ENCODE results near the gene LRRC4C.

Gene LRRC4C

DNA sequence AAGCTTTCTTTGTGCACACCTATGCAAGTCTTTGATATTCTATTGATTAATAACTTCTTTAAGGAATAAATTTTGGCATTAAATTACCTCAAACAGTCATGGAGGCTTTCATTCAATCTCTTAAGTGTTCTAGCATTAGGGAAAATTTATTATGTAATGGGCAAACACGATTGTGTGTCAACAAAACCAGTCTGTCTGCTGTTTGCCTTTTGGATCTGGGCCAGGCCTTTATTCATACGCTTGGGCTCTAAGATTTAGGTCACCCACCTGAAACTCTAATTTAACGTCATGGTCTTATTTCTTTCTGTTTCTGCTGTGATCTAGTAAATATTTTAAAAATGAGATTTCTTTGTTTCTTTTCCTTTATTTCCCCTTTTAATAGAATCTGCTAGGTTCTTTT, 1270.6 kb downstream of the LRRC4C start:
- TF ChIP-seq, protein P1, sequence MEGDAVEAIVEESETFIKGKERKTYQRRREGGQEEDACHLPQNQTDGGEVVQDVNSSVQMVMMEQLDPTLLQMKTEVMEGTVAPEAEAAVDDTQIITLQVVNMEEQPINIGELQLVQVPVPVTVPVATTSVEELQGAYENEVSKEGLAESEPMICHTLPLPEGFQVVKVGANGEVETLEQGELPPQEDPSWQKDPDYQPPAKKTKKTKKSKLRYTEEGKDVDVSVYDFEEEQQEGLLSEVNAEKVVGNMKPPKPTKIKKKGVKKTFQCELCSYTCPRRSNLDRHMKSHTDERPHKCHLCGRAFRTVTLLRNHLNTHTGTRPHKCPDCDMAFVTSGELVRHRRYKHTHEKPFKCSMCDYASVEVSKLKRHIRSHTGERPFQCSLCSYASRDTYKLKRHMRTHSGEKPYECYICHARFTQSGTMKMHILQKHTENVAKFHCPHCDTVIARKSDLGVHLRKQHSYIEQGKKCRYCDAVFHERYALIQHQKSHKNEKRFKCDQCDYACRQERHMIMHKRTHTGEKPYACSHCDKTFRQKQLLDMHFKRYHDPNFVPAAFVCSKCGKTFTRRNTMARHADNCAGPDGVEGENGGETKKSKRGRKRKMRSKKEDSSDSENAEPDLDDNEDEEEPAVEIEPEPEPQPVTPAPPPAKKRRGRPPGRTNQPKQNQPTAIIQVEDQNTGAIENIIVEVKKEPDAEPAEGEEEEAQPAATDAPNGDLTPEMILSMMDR (IDR thresholded peaks at IDR 0.05; ENCODE audit: insufficient read depth, missing control alignments): no peak
- FAIRE-seq (no peak), DNase-seq (ENCODE audit: insufficient read length, low spot score) (no peak)

DNA sequence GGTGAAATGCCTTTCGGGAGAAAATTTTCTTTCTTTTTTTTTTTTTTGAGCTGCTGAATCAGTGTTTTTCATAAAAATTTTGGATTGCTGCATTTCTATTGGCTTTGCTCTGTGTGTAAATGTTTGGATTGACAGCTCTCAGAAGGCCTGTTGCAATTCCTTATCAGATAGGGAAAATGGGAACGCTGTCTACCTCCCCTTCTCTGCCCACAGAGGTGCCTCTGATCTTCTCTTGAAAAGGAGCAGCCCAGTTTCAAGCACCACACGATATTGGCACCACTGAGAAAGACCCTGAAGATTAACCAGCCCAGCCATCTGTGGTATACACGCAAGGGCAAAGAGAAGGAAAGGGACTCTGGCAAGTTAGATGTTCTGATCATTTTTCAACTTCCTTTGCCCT, 1272.2 kb downstream of the LRRC4C start:
- TF ChIP-seq, protein P1 (IDR thresholded peaks at IDR 0.05; ENCODE audit: insufficient read depth, missing control alignments): no peak
- no peak for FAIRE-seq
- DNase-seq (ENCODE audit: insufficient read length, low spot score): no peak

DNA sequence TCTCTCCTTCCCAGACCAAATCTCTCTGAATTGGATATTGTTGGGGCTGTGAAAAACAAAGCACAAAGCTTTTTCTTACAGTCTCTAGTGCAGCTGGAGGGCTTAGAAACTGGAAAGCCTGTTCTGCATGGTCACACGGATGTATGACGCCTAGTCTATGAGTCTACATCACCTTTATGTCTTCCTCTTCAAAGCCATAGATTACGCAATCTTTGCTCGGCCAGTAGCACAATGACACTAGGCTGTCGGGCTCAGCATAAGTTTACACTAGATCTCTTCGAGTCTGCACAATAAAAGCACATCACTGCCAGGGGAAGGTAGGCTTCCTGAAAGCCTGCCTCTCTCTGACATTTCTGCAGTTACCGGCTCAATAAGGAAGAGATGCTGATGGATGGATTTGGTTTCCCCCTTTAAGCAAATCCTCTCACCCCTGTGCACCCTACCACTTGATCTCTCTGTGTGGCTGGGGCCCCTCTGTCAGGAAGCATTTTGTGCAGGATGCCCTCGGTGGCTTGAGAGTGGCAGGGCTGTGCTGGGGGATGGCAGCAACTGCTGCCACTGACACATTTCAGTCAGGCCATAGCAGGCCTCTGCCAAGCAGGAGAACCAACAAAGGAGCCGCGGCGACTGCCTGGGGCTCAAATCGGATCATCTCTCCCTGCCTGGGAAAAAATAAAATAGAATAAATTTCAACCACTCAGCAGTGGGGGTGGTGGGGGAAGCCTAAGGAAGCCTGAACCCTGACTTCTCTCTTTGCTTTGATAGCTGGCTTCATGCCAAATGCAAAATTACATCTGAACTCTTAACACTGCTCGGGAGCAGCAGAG, 1272.8 kb downstream of the LRRC4C start:
- no peak for FAIRE-seq
- DNase-seq (ENCODE audit: insufficient read length, low spot score): no peak
- TF ChIP-seq, protein P1 (IDR thresholded peaks at IDR 0.05; ENCODE audit: insufficient read depth, missing control alignments): no peak

DNA sequence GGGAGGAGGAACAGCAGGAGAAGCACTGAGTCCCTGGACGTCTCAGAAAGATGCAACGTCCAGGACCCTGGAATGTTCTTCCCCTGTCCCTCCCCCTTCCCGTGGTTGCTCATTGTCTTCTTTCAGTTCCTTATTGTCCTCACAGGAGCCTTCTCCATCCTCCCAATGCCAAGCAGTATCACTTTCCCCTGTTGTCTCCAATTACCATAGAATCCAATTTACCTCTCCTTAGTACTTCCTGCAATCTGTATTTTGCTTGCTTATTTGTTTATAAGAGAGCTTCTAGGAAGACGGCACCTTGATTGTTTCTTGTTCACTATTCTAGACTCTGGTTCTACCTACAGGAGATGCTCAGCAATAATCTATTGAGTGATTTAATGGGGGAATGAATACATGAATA, 1273.7 kb downstream of the LRRC4C start:
- DNase-seq (ENCODE audit: insufficient read length, low spot score) (no peak), FAIRE-seq (no peak)

DNA sequence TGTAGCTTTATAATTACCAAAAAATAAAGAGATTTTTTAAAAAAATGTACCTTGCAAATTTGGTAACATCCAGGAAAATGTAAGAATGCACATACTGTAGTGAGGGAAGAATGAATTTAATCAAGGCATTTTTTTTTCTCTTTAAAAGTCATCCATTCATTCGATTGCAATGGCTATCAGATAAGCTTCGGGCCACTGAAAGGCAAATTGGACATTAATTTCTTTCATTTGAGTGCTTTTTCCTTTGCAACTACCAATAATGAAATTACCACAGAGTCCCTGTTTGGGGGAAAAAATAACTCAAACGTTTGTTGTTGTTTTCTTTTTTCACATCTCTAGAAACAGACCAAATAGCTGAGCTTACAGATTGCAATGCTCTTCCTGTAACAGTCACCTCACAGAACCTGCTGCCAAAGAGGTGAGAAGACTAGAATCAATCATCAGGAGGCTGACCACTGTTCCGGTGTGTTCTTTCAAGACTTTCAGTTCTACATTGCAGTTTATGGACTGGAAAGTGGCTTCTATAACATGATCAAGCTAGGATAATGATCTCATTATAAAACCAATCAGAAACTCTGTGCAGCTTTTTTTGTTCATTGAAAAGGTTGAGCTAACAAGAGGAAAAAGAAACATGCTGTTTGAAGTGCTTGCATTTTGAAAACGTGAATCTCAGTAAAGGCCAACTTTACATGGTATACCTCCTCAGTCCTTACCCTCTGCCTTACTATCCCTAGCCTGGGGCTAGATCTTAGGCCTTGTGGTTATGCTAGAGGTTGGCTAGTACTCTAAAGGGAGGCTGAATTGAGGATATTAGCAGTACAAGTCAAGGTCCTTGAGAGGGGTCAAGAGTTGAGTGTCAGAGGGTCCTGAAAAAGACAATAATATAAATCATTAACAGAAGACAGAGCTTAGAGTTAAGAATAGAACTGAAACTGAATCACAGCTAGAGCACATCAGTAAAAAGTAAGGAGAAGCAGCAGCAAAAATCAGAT, 1276.1 kb downstream of the LRRC4C start:
- FAIRE-seq: no peak
- DNase-seq (ENCODE audit: insufficient read length, low spot score): no peak
- TF ChIP-seq, protein P1 (IDR thresholded peaks at IDR 0.05; ENCODE audit: insufficient read depth, missing control alignments): no peak

More for the DNA sequence above, 1273.7 kb downstream of the LRRC4C start:
- TF ChIP-seq, protein P1 (IDR thresholded peaks at IDR 0.05; ENCODE audit: insufficient read depth, missing control alignments): no peak

DNA sequence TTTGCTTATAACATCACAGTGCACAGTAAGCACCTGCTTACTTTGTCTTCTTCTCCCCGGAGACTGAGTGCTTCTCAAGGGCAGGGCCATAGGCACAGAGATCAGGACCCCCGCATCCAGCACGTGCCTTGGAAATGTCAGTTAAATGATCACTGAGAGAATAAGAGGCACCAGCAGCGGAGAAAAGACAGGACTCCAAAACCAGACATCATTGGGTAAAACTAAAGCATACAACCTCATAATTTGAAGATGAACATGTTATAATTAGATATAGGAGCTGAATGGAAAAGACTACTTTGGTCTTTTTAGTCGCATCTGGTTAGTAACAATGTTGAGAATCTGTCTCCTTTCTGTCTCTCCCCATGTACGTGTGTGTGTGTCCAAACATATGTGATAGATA, 1279.9 kb downstream of the LRRC4C start:
- DNase-seq (ENCODE audit: insufficient read length, low spot score) (no peak), FAIRE-seq (no peak)
- TF ChIP-seq, protein P1 (IDR thresholded peaks at IDR 0.05; ENCODE audit: insufficient read depth, missing control alignments): no peak

Measured in D721Med (cell line).